HEK293 (cell line): Measurements from ENCODE around the gene ZBED1.

Experiments
- CTCF ChIA-PET: fragments of 350-600 bp; formaldehyde crosslinking; extraction: SDS; loops from one replicate; lab custom pipeline; 2021; ENCODE audit warnings: antibody characterized with exemption; lab: Yijun Ruan, JAX
- POLR2A ChIA-PET: fragments of 300-600 bp; formaldehyde crosslinking; extraction: SDS; loops from one replicate; lab custom pipeline; 2020; ENCODE audit warnings: antibody characterized with exemption, inconsistent platforms; lab: Yijun Ruan, JAX
- H3K27ac ChIP-seq: fragments of 200-500 bp; sonication (Bioruptor generic); 2 replicates; pipeline ENCODE4 v1.5.1; 2014; ENCODE audit warnings: low read depth, low read length, control low read depth, inconsistent platforms; ENCODE audit errors: extremely low read depth
- H3K36me3 ChIP-seq, 2 experiments: fragments of 200-500 bp in 1 of 2; sonication (Bioruptor generic) in 1 of 2; 1 replicate in 1 of 2; 2 replicates in 1 of 2; pipeline ENCODE4 v1.5.1; 2014 to 2017; ENCODE audit warnings: inconsistent platforms in 2 of 2, low read length in 2 of 2; ENCODE audit not compliant: control insufficient read depth in 2 of 2, insufficient read depth in 1 of 2
- H3K4me1 ChIP-seq: fragments of 200-500 bp; sonication (Bioruptor generic); 2 replicates; pipeline ENCODE4 v1.5.1; 2014; ENCODE audit warnings: mild to moderate bottlenecking, low read length, inconsistent platforms; ENCODE audit not compliant: control insufficient read depth, insufficient read depth
- H3K4me3 ChIP-seq: 2 replicates; pipeline ENCODE4 v1.5.1; 2011; ENCODE audit warnings: low read depth, mild to moderate bottlenecking, control low read depth, low read length, moderate library complexity
- H3K9me3 ChIP-seq: fragments of 200-500 bp; sonication (Bioruptor generic); 2 replicates; pipeline ENCODE4 v1.5.1; 2014; ENCODE audit warnings: low read depth, low read length, inconsistent platforms; ENCODE audit not compliant: control insufficient read depth, insufficient read depth
- HOXC10 ChIP-seq: sonication (generic); formaldehyde crosslinking; IDR thresholded peaks from 2 replicates; pipeline ENCODE4 v1.8.1; 2023; ENCODE audit warnings: mild to moderate bottlenecking, missing genetic modification reagents
- MEIS1 ChIP-seq: sonication (generic); formaldehyde crosslinking; IDR thresholded peaks from 2 replicates; pipeline ENCODE4 v1.8.1; 2022; ENCODE audit warnings: missing genetic modification reagents, mild to moderate bottlenecking, borderline replicate concordance
- OSR2 ChIP-seq: fragments of 450-650 bp; formaldehyde crosslinking; IDR thresholded peaks from 2 replicates; pipeline ENCODE4 v1.5.1; 2016; ENCODE audit warnings: missing biosample characterization, missing genetic modification characterization
- REPIN1 ChIP-seq: fragments of 450-650 bp; formaldehyde crosslinking; IDR thresholded peaks from 2 replicates; pipeline ENCODE4 v1.5.1; 2017; ENCODE audit warnings: missing biosample characterization, missing genetic modification characterization, low read depth
- SCRT2 ChIP-seq: fragments of 450-650 bp; formaldehyde crosslinking; IDR thresholded peaks from 2 replicates; pipeline ENCODE4 v1.5.1; 2016; ENCODE audit warnings: missing biosample characterization, missing genetic modification characterization
- SP2 ChIP-seq: fragments of 450-650 bp; formaldehyde crosslinking; IDR thresholded peaks from 2 replicates; pipeline ENCODE4 v1.5.1; 2016; ENCODE audit warnings: missing biosample characterization, missing genetic modification characterization
- ZBTB8A ChIP-seq: fragments of 450-650 bp; formaldehyde crosslinking; IDR thresholded peaks from 2 replicates; pipeline ENCODE4 v1.5.1; 2016; ENCODE audit warnings: missing biosample characterization, missing genetic modification characterization
- ZEB2 ChIP-seq: fragments of 450-650 bp; formaldehyde crosslinking; IDR thresholded peaks from 2 replicates; pipeline ENCODE4 v1.5.1; 2016; ENCODE audit warnings: missing biosample characterization, missing genetic modification characterization
- ZIC2 ChIP-seq: fragments of 450-650 bp; formaldehyde crosslinking; IDR thresholded peaks from 2 replicates; pipeline ENCODE4 v1.5.1; 2016; ENCODE audit warnings: missing biosample characterization, missing genetic modification characterization
- ZNF2 ChIP-seq: fragments of 450-650 bp; formaldehyde crosslinking; IDR thresholded peaks from 2 replicates; pipeline ENCODE4 v1.5.1; 2016; ENCODE audit warnings: missing biosample characterization, missing genetic modification characterization
- ZNF324 ChIP-seq: fragments of 450-650 bp; formaldehyde crosslinking; IDR thresholded peaks from 2 replicates; pipeline ENCODE4 v1.5.1; 2016; ENCODE audit warnings: missing biosample characterization, missing genetic modification characterization
- ZNF350 ChIP-seq: fragments of 450-650 bp; formaldehyde crosslinking; IDR thresholded peaks from 2 replicates; pipeline ENCODE4 v1.5.0; 2017; ENCODE audit warnings: missing biosample characterization, mild to moderate bottlenecking, missing genetic modification characterization
- ZNF404 ChIP-seq: fragments of 450-650 bp; formaldehyde crosslinking; IDR thresholded peaks from 2 replicates; pipeline ENCODE4 v1.5.1; 2017; ENCODE audit warnings: missing biosample characterization, missing genetic modification characterization
- ZNF426 ChIP-seq: fragments of 450-650 bp; formaldehyde crosslinking; IDR thresholded peaks from 2 replicates; pipeline ENCODE4 v1.5.1; 2017; ENCODE audit warnings: missing biosample characterization, missing genetic modification characterization, mild to moderate bottlenecking, inconsistent platforms, moderate library complexity
- ZNF433 ChIP-seq: fragments of 450-650 bp; formaldehyde crosslinking; IDR thresholded peaks from 2 replicates; pipeline ENCODE4 v1.5.1; 2016; ENCODE audit warnings: missing biosample characterization, missing genetic modification characterization, low read depth
- ZNF514 ChIP-seq: fragments of 450-650 bp; formaldehyde crosslinking; IDR thresholded peaks from 2 replicates; pipeline ENCODE4 v1.5.1; 2016; ENCODE audit warnings: missing biosample characterization, missing genetic modification characterization
- ZNF571 ChIP-seq: fragments of 450-650 bp; formaldehyde crosslinking; IDR thresholded peaks from 2 replicates; pipeline ENCODE4 v1.5.0; 2017; ENCODE audit warnings: missing biosample characterization, missing genetic modification characterization
- ZNF600 ChIP-seq: fragments of 450-650 bp; formaldehyde crosslinking; IDR thresholded peaks from 2 replicates; pipeline ENCODE4 v1.5.1; 2016; ENCODE audit warnings: missing biosample characterization, missing genetic modification characterization
- ZNF654 ChIP-seq: fragments of 450-650 bp; formaldehyde crosslinking; IDR thresholded peaks from 2 replicates; pipeline ENCODE4 v1.5.1; 2016; ENCODE audit warnings: low read depth, missing biosample characterization, missing genetic modification characterization
- ZNF660 ChIP-seq: fragments of 450-650 bp; IDR thresholded peaks from 2 replicates; pipeline ENCODE4 v1.5.1; 2018; ENCODE audit warnings: missing biosample characterization, mild to moderate bottlenecking, missing genetic modification characterization
- ZNF776 ChIP-seq: fragments of 450-650 bp; formaldehyde crosslinking; IDR thresholded peaks from 2 replicates; pipeline ENCODE4 v1.5.0; 2017; ENCODE audit warnings: missing biosample characterization, missing genetic modification characterization, borderline replicate concordance
- ZNF843 ChIP-seq: fragments of 450-650 bp; formaldehyde crosslinking; IDR thresholded peaks from 2 replicates; pipeline ENCODE4 v1.5.1; 2016; ENCODE audit warnings: missing biosample characterization, missing genetic modification characterization
- ZSCAN16 ChIP-seq: fragments of 450-650 bp; formaldehyde crosslinking; IDR thresholded peaks from 2 replicates; pipeline ENCODE4 v1.5.1; 2016; ENCODE audit warnings: missing biosample characterization, missing genetic modification characterization
- TF ChIP-seq, protein P1 (sequence below): fragments of 450-650 bp; formaldehyde crosslinking; IDR thresholded peaks from 2 replicates; pipeline ENCODE4 v1.5.1; 2016; ENCODE audit warnings: missing biosample characterization, missing genetic modification characterization

The ZBED1 gene

GRCh38 chrX:2500803-2501558, at the start of gene ZBED1, which contains the start of gene DHRSX:
Gene ZBED1 (minus strand): TSS chrX:2500976. CDS start chrX:2490719, 10,257 bp downstream.
Gene DHRSX (minus strand): TSS chrX:2500976. CDS start chrX:2500925, 51 bp downstream.
- peak within 1 kb of the TSS; percentile 95 for H3K27ac ChIP-seq
- CTCF ChIA-PET = no interaction called here
- H3K36me3 ChIP-seq = peaks cover 4 to 8% of the 10 kb centered on the region in 2 experiments; a peak in 2 of 3 replicates
- TF ChIP-seq HOXC10 (CRISPR knock-in tag) = 0 out of 2 replicates have a peak, but pooled peaks have one; percentile 88
- TF ChIP-seq ZIC2 = peak; percentile 74; the same call in 1 of the 2 replicates
- no peak for TF ChIP-seq ZEB2 (tag by site-specific recombination)
- TF ChIP-seq ZNF426 (tag by site-specific recombination) = no peak
- POLR2A ChIA-PET = no interaction called here
- H3K4me3 ChIP-seq = peak within 1 kb of the TSS; percentile 88
- H3K4me1 ChIP-seq = peaks cover 13% of the 10 kb centered on the region
- no peaks in the 10 kb centered on the region for H3K9me3 ChIP-seq

- CTCF ChIA-PET = no interaction called here
- H3K36me3 ChIP-seq = no peaks in the 10 kb centered on the region
- POLR2A ChIA-PET = no interaction called here
- no peaks in the 10 kb centered on the region for H3K9me3 ChIP-seq
- peak overlapping the region; percentile 59 for H3K27ac ChIP-seq
- no peak overlapping the region for H3K4me3 ChIP-seq
- peaks cover 12% of the 10 kb centered on the region for H3K4me1 ChIP-seq
- TF ChIP-seq MEIS1 = no peak
- TF ChIP-seq ZNF776 = no peak
- TF ChIP-seq ZNF600 (tag by site-specific recombination) = no peak
- TF ChIP-seq ZNF660 = no peak
- TF ChIP-seq ZSCAN16 (tag by site-specific recombination) = no peak
- no peak for TF ChIP-seq SP2 (tag by site-specific recombination)
- TF ChIP-seq, protein P1, sequence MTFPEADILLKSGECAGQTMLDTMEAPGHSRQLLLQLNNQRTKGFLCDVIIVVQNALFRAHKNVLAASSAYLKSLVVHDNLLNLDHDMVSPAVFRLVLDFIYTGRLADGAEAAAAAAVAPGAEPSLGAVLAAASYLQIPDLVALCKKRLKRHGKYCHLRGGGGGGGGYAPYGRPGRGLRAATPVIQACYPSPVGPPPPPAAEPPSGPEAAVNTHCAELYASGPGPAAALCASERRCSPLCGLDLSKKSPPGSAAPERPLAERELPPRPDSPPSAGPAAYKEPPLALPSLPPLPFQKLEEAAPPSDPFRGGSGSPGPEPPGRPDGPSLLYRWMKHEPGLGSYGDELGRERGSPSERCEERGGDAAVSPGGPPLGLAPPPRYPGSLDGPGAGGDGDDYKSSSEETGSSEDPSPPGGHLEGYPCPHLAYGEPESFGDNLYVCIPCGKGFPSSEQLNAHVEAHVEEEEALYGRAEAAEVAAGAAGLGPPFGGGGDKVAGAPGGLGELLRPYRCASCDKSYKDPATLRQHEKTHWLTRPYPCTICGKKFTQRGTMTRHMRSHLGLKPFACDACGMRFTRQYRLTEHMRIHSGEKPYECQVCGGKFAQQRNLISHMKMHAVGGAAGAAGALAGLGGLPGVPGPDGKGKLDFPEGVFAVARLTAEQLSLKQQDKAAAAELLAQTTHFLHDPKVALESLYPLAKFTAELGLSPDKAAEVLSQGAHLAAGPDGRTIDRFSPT (tag by site-specific recombination) = 0 out of 2 replicates have a peak, but pooled peaks have one; percentile 40
- TF ChIP-seq ZNF404 (tag by site-specific recombination) = no peak
- TF ChIP-seq ZBTB8A (tag by site-specific recombination) = no peak
- peak; percentile 33; the same call in 1 of the 2 replicates for TF ChIP-seq OSR2
- TF ChIP-seq ZNF571 (tag by site-specific recombination) = no peak
- no peak for TF ChIP-seq ZNF654
- TF ChIP-seq REPIN1 (tag by site-specific recombination) = no peak
- no peak for TF ChIP-seq ZNF514 (tag by site-specific recombination)
- peak; percentile 42; the same call in 1 of the 2 replicates for TF ChIP-seq SCRT2 (tag by site-specific recombination)
- no peak for TF ChIP-seq ZNF2 (tag by site-specific recombination)
- no peak for TF ChIP-seq ZNF324 (tag by site-specific recombination)
- no peak for TF ChIP-seq ZNF433 (tag by site-specific recombination)
- TF ChIP-seq ZNF843 (tag by site-specific recombination) = no peak
- TF ChIP-seq ZNF350 = no peak
These were observed 49.1 kb upstream of the ZBED1 start for GRCh38 chrX:2549876-2550275.
